H1 (cell line): Measurements from ENCODE around the gene HSPA6.
"Not testable (repeated sequence)": the region's sequence is repeated elsewhere in the genome, so short reads cannot be mapped to it uniquely, and the experiment has no call there.

ENCODE experiments used
- ASH2L ChIP-seq: fragments of 200-600, 300-600 bp; sonication (generic); IDR thresholded peaks from one replicate; pipeline ENCODE4 v1.7.1; 2017; ENCODE audit warnings: low read length
- BRCA1 ChIP-seq: IDR thresholded peaks from 2 replicates; pipeline ENCODE4 v1.6.1; 2012; ENCODE audit warnings: low read depth, low read length, improper control_type of control experiment
- CEBPB ChIP-seq: IDR thresholded peaks from 2 replicates; pipeline ENCODE4 v1.6.1; 2012; ENCODE audit warnings: low read depth, low read length
- EGR1 ChIP-seq: IDR thresholded peaks from 2 replicates; pipeline ENCODE4 v1.6.1; 2011; ENCODE audit warnings: low read depth, low read length, borderline replicate concordance
- EP300 ChIP-seq, 2 experiments: IDR thresholded peaks; 1 replicate in 1 of 2; 2 replicates in 1 of 2; pipeline ENCODE4 v1.6.1; 2011 to 2012; ENCODE audit warnings: low read depth in 2 of 2, low read length in 2 of 2, mild to moderate bottlenecking in 2 of 2, borderline replicate concordance in 1 of 2, inconsistent platforms in 1 of 2, moderate library complexity in 1 of 2
- EZH2 ChIP-seq: fragments of 200-600 bp; sonication (generic); IDR thresholded peaks from 2 replicates; pipeline ENCODE4 v1.7.1; 2012; ENCODE audit warnings: low read depth, mild to moderate bottlenecking, moderate library complexity, low read length, inconsistent platforms; ENCODE audit not compliant: severe bottlenecking
- NRF1 ChIP-seq: IDR thresholded peaks from 2 replicates; pipeline ENCODE4 v1.6.1; 2011; ENCODE audit warnings: mild to moderate bottlenecking, low read depth, low read length, improper control_type of control experiment
- POLR2A ChIP-seq, 2 experiments: IDR thresholded peaks; 1 replicate in 1 of 2; 2 replicates in 1 of 2; pipeline ENCODE4 v1.6.1; 2011; ENCODE audit warnings: low read depth in 2 of 2, low read length in 2 of 2, mild to moderate bottlenecking in 2 of 2; ENCODE audit errors: control extremely low read depth in 1 of 2
- TBP ChIP-seq: IDR thresholded peaks from 2 replicates; pipeline ENCODE4 v1.6.1; 2011; ENCODE audit warnings: low read depth, low read length, improper control_type of control experiment
- TEAD4 ChIP-seq: IDR thresholded peaks from 2 replicates; pipeline ENCODE4 v1.6.1; 2012; ENCODE audit warnings: low read depth, low read length, inconsistent platforms, mixed read lengths
- TF ChIP-seq, protein P1 (sequence below), 3 experiments: IDR thresholded peaks; 1 replicate in 2 of 3; 2 replicates in 1 of 3; pipeline versions ENCODE4 v1.5.1 to v1.6.1; 2011; ENCODE audit warnings: low read length in 3 of 3, mild to moderate bottlenecking in 3 of 3, inconsistent platforms in 2 of 3, low read depth in 1 of 3, moderate library complexity in 1 of 3; ENCODE audit not compliant: insufficient read depth in 1 of 3; ENCODE audit errors: control extremely low read depth in 1 of 3

DNA sequence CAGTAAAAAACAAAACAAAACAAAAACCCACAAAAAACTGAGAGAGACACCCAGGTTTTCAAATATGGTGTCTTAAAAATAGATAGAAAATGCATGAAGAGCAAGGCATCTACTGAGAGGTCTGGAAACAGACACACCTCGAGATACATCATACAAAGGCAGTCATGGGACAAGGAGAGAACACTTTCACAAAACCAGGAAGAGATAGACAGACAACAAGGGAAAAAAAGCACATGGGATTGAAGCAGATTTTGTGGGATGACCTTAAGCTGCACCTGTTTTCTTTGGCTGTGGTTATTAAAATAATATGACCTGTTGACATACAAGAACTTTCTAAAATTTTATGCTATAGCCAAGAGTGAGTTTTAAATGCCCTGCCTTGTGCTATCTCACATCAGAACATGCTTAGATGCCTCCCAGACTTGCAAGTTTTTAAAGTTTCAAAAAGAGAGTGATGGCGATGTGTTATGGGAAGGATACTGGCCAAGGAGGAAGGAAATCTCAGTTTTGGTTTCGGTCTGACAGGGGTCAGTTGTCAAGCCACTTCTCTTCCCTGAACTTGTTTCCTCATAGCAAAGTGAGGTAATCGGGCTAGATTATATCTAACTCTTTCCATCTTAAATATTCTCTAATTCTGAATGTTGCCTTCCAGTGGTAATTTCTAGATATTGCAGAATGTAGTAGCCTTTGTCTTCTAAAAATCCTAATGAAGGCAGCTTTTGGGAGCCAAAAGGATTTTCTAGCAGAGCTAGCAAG, 36.8 kb downstream of the HSPA6 start:
- not testable (repeated sequence) for TF ChIP-seq POLR2A (IDR thresholded peaks at IDR 0.05; ENCODE audit: control extremely low read depth in 1 of 2, low read depth in 2 of 2, low read length in 2 of 2); EZH2; BRCA1; EP300 (IDR thresholded peaks at IDR 0.05; ENCODE audit: borderline replicate concordance in 1 of 2, low read depth in 2 of 2, low read length in 2 of 2); TEAD4; EGR1; ASH2L; NRF1; CEBPB; TBP
- TF ChIP-seq, protein P1, sequence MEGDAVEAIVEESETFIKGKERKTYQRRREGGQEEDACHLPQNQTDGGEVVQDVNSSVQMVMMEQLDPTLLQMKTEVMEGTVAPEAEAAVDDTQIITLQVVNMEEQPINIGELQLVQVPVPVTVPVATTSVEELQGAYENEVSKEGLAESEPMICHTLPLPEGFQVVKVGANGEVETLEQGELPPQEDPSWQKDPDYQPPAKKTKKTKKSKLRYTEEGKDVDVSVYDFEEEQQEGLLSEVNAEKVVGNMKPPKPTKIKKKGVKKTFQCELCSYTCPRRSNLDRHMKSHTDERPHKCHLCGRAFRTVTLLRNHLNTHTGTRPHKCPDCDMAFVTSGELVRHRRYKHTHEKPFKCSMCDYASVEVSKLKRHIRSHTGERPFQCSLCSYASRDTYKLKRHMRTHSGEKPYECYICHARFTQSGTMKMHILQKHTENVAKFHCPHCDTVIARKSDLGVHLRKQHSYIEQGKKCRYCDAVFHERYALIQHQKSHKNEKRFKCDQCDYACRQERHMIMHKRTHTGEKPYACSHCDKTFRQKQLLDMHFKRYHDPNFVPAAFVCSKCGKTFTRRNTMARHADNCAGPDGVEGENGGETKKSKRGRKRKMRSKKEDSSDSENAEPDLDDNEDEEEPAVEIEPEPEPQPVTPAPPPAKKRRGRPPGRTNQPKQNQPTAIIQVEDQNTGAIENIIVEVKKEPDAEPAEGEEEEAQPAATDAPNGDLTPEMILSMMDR (IDR thresholded peaks at IDR 0.05; ENCODE audit: control extremely low read depth in 1 of 3, insufficient read depth in 1 of 3, low read depth in 1 of 3, low read length in 3 of 3) = not testable (repeated sequence)
